Bronchial smooth muscle cell (primary cell): ENCODE results near the gene SPG7. TPM values are rescaled to one million over a fixed set of nuclear protein-coding genes. Genes with fewer than 3 reads are reported as not detected.

ENCODE experiments used
- total RNA-seq: library from RNA; depleted of rRNA; stranded (reverse); fragments of >200 nt; gene quantifications from 2 replicates; pipeline ENCODE4 v1.2.1, GENCODE V29; 2014

SPG7 gene
- total RNA-seq, result 124 and 126 TPM in 2 replicates

DNA sequence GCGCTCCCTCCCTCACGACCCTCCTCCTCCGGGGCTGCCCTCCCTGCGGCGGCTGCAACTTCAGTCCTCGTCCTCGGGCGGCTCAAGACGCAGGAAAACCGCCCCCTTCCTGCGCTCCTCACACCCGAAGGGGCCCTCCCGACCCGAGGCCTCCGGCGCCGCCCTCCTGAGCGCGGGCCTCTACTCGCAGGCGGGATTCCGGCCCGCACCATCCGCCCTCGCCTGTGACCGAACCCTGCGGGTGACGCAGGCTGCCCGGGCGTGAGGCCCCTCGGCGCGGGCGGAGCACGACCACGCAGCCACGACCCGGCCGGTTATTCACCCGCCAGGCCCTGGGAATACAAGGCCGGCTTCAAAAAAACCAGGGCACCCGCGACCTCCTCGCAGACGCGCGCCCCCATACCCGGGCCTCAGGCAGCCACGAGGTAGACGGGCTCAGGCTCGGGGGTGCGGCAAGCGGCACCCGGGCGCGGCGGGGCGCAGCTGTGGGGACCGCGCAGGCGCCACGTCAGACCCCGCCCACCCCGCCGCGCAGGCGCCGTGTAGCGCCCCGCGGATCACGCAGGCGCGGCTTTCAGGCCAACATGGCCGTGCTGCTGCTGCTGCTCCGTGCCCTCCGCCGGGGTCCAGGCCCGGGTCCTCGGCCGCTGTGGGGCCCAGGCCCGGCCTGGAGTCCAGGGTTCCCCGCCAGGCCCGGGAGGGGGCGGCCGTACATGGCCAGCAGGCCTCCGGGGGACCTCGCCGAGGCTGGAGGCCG, at the start of gene SPG7:
TSS of gene SPG7 (plus strand) at position 570 of the 757 bp plus-strand sequence. CDS start at position 585, 15 bp downstream.

DNA sequence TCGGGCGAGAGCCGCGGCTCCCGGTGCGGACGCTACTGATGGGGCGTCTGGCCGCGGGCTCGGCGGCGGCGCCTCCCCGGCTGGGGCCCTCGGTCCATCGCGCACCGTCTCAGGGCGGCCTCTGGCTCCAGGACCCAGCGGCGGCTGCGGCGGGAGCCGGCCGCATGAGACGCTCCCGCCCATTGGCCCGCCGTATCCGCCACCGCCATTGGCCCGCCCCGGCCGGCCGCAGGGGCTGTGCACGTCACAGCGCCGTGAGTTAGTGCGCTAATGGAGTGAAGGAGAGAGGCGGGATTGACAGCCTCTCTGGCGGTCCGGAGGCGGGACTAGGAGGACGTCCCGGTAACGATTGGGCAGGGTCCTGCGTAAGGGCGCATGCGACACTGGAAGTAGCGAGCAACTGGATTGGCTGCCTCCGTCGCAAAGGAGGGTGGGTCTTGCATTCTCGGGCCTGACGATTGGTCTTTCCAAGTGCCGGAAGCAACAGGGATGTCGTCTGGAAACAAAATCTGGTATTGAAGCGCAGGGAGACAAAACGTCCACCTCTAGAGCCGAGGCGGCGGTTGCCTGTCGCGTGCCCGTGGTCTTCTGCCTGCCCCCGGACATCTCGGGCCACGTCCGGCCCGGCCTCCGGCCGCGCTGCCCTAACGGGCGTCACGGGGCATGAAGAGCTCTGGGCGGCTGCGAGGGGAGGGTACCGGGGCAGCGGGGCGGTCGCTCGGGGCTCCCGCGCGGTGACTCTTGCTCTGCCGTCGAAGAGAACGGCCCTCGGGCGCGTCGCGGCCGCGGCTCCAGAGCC, 17.6 kb upstream of the SPG7 start, which contains the start of gene ANKRD11:
TSS of gene ANKRD11 (minus strand) at position 123 of the 799 bp plus-strand sequence. CDS start 173,542 bp downstream, outside the sequence.

DNA sequence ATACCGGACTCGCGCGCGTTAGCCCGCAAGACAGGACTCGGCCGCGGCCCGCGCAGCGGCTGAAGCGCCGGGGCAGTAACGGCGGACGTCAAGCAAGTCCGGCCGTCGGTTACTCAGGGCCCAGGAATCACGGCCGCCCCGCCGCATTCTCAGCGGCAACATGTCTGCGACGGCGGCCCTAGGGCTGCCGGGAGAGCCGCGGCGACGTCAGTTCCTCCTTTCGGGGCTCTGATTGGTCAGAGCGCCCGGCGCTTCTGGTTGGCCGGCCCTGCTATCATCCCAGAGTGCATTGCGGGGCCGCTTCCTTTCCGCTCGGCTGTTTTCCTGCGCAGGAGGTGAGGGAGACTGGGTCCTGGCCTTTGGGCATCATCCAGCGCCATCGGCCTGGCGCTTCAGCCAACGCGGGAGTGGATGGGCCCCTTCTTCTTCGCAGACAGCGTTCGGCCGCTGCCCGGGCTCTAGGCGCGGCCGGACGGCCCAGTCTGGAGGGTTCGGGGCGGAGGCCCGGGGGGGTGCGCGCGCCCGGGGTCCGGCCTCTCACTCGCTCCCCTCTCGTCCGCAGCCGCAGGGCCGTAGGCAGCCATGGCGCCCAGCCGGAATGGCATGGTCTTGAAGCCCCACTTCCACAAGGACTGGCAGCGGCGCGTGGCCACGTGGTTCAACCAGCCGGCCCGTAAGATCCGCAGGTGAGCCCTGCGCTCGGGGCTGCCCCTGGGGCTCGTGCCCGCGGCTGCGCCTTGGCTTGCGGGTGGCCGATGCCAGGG, 52.4 kb downstream of the SPG7 start, which contains the start of gene RPL13:
TSS of gene RPL13 (plus strand) at position 305 of the 764 bp plus-strand sequence. CDS start at position 583, 278 bp downstream.

GRCh38 chr16:89575247-89576152, 67.3 kb downstream of the SPG7 start, which contains the start of gene CPNE7:
TSS of gene CPNE7 (plus strand) at chr16:89575758. CDS start at chr16:89575898, 140 bp downstream.

Other genes starting within 250 kb of the SPG7 start
- gene ANKRD11, start 17.8 kb upstream of the SPG7 start, total RNA-seq, result 49.6 and 55.0 TPM in 2 replicates
- 2,712 and 3,948 TPM in 2 replicates for gene RPL13, start 52.3 kb downstream of the SPG7 start, total RNA-seq
- gene CPNE7, start 67.4 kb downstream of the SPG7 start, total RNA-seq, result 9.2 and 30.4 TPM in 2 replicates
- under 0.01 and 0.26 TPM in 2 replicates for gene DPEP1, start 105.2 kb downstream of the SPG7 start, total RNA-seq
- gene CHMP1A, start 149.3 kb downstream of the SPG7 start, total RNA-seq, result 89.5 and 101 TPM in 2 replicates
- gene SPATA33, start 149.4 kb downstream of the SPG7 start, total RNA-seq, result 2.5 and 2.7 TPM in 2 replicates
- gene CDK10, start 178.3 kb downstream of the SPG7 start, total RNA-seq, result 28.9 and 34.5 TPM in 2 replicates
- gene SPATA2L, start 193.3 kb downstream of the SPG7 start, total RNA-seq, result 5.0 and 6.4 TPM in 2 replicates
- 8.0 and 9.0 TPM in 2 replicates for gene VPS9D1, start 212.5 kb downstream of the SPG7 start, total RNA-seq
- 7.4 and 9.8 TPM in 2 replicates for gene ZNF276, start 213.1 kb downstream of the SPG7 start, total RNA-seq